HG03457 (cell line): ENCODE results near the gene EGFL8.

ENCODE experiments used
- ATAC-seq: cut with Tn5 transposase; IDR thresholded peaks from one replicate; pipeline ENCODE4 v1.9.1; 2021; ENCODE audit warnings: moderate number of reproducible peaks; ENCODE audit not compliant: unreplicated experiment

Gene EGFL8

GRCh38 chr6:32146287-32146686 lies 18.1 kb upstream of the EGFL8 start:
- no peak for ATAC-seq

GRCh38 chr6:32146687-32147086 lies 17.7 kb upstream of the EGFL8 start:
- ATAC-seq, result no peak

DNA sequence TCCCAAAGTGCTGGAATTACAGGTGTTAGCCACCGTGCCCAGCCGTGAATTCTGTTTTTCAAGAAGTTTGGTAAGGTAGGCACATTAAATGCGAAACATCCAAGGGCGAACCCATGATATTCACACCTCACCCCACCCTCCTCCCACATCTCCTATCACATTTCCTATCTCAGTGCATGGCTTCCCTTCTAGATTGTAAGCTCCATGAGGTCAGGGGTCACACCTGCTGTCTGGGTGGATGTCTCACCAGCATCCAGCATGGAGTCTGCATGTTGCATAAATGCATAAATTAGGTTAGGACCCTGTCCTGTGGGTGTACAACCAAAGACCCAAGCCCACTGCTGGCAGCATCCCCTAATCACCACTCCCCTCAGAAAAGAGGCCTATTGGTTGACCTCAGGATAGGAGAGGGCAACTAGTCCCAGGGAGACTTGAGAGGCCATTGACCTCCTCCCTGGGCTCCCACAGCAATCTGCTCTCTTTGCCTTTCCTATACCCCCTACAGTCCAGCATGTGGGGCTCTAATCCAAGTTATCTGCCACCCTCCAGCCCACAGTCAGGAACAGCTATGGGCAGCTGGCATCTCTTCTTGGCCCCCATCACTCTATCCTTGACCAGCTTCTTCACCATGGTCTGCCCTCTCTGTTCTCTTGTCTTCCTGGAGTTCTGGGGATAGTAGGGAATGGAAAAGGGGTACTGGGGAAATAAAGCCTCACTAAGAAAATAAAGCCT lies 16.8 kb upstream of the EGFL8 start:
- ATAC-seq, result no peak

- no peak for ATAC-seq
These were observed 15.9 kb upstream of the EGFL8 start for GRCh38 chr6:32148289-32149091.

- ATAC-seq, result no peak
These were observed 15.2 kb upstream of the EGFL8 start for GRCh38 chr6:32149092-32149755.

DNA sequence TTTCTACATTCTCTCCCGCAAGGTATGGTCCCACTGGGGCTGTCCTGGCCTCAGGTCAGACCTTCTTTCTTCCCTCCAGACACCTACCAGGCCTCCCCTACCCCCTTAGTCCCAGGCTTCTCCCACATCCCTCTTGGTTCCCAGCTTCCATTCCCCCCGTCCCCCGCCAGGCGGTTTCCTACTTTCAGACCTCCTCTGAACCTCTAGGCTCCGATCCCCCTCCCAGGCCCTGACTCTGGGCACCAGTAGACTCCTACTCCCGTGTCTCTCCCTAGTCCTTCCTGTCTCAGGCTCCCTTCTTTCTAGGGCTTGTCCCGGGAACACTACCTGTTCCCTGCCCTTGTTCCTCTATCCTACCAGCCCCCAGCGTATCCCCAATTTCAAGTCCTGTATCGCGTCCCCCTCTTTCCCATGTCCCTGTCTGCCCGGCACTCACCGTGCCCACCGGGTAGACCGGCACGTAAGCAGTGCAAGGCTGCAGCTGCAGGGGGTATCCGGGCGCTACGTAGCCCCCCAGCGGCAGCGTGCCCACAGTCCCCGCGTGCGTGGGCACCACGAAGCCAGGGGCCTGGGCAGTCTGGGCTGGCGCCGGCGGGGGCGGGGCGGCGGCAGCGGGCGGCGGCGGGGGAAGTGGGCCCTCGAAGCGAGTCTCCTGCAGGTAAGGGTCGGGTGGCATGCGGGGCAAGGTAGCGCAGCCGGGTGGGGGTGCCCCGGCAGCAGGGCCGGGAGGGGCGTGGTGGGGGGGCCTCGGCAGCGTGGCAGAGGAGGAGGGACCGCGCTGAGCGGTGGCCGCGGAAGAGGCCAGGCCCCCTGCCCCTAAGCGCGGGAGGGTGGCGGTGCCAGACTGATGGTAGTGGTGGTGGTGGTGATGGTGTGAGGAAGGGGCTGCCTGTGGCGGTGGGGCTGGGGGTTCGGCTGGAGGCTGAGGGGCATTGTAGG lies 14.2 kb upstream of the EGFL8 start:
- no peak for ATAC-seq

DNA sequence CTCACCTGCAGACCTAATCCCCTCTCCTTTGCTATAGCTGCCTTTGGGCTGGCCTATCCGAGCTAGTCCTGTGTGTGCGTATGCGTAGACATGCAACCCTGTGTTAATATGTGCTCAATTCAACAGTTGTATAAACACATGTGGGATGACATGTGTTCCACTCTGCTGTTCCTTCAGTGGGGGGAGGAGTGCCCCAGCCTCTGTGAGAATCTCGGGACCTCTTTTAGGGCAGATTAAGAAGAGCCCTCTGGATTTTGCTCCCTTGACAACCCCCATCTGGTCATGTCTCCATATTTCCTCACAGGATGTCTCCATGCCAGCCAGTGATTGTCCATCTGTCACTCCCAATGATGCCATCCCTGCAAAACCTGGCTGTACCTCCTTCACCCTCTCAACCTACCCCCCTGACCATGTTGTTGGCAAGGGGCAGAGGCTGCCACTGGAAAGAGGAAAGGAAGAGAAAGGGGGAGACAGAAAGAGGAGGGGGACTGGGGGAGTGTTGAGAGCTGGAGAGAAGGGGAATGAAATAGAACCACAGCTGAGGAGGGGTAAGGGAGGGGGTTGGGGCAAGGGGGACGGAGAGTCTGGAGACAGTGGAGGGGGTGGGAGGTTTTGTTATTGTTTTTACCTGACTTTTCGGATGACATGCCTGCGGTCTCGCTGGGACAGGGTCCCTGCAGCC lies 13.1 kb upstream of the EGFL8 start:
- ATAC-seq, result no peak

- ATAC-seq, result no peak
These were observed 12.3 kb upstream of the EGFL8 start, which contains the start of gene PRRT1 for GRCh38 chr6:32151863-32152768. PRRT1 (minus strand) TSS chr6:32151939; CDS start chr6:32151827, 112 bp downstream.

- no peak for ATAC-seq
These were observed 11.4 kb upstream of the EGFL8 start for GRCh38 chr6:32152769-32153563.

GRCh38 chr6:32153564-32154513 lies 10.6 kb upstream of the EGFL8 start, which contains the start of gene PPT2:
PPT2 (plus strand) TSS chr6:32154141; CDS start chr6:32154595, 454 bp downstream.
- ATAC-seq, result no peak

GRCh38 chr6:32154514-32155161 lies 9.8 kb upstream of the EGFL8 start:
- no peak for ATAC-seq

DNA sequence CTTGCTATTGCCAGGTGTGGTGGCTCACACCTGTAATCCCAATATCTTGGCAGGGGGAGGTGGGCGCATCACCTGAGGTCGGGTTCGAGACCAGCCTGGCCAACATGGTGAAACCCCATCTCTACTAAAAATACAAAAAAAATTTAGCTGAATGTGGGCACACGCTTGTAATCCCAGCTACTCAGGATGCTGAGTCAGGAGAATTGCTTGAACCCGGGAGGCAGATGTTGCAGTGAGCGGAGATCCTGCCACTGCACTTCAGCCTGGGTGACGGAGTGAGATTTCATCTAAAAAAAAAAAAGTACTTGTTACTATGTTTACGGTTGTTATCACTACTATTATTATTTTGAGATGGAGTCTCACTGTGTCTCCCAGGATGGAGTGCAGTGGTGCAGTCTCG lies 7.5 kb upstream of the EGFL8 start:
- no peak for ATAC-seq

DNA sequence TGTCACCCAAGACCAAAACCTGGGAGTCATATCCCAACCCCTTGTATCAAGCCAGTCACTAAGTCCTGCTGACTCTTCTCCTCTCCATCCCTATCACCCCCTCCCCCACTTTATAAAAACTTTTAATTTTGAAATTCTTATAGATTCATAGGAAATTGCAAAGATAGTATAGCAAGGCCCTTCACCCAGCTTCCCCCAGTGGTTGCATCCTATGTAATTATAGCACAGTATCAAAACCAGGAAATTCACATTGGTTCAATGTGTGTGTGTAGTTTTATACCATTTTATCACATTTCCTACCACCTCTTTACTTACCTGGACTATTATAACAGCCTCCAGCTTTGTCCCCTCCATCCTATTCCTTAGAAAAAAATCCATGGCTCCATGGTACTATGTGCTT lies 6.3 kb upstream of the EGFL8 start:
- ATAC-seq, result no peak

DNA sequence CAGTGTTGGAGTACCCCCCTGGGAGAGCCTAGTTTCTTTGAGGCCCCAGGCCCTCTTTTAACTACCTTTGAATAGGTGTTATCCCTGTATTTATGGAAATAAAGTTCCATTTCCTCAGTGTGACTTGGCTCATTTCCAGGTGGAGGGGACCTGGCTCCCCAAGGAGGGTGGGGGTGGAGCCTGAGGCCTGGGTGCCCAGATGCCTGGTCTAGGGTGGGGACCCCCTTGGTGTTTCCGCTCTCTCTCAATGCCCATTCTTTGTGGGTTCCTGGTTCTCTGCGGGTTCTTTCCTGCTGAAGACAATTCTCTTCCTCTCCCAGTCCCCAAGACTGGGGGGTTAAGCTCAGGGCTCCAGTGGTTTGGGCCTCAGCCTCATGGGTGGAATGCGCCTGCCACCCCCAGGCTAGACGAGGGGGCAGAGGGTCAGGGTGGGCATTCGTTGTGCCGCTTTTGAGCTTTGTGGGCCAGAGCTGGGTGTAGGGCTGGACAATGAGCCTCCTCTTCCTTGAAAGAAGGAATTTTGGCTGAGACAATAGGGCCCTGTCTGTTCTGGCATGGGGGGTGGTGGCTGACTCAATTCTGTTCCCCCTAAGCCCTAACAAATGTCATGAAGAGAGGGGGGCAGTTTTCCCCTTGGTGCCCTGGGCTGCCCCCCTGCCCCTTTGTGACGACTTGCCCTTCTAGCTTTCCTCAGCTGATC lies 686 bp upstream of the EGFL8 start:
- ATAC-seq, result no peak

- no peak for ATAC-seq
These were observed 2.1 kb downstream of the EGFL8 start for GRCh38 chr6:32166411-32167061.
